Esophagus muscularis mucosa (tissue), 4 donors: ENCODE results near the gene PTCD1. TPM values are rescaled to one million over a fixed set of nuclear protein-coding genes. Genes with fewer than 3 reads are reported as not detected.

ENCODE experiments used
- DNase-seq: peaks from one replicate; pipeline ENCODE4 v3.0.0-alpha.2; 2017; ENCODE audit errors: extremely low spot score
- H3K27ac ChIP-seq, 4 donors: fragments of 200-600 bp; sonication (generic); replicated peaks in 1 of 4; 1 replicate in 3 of 4; 2 replicates in 1 of 4; pipeline ENCODE4 v1.5.1; 2016 to 2019; ENCODE audit warnings: mild to moderate bottlenecking in 1 of 4
- H3K27me3 ChIP-seq, 4 donors: fragments of 200-600 bp; sonication (generic); one replicate each; pipeline versions ENCODE4 v1.5.1 to v1.6.0; 2016 to 2019
- H3K36me3 ChIP-seq, 4 donors: fragments of 200-600 bp; sonication (generic); one replicate each; pipeline ENCODE4 v1.5.1; 2016 to 2019
- H3K4me1 ChIP-seq, 4 donors: fragments of 200-600 bp; sonication (generic); one replicate each; pipeline ENCODE4 v1.5.1; 2016 to 2019
- H3K4me3 ChIP-seq, 4 donors: fragments of 200-600 bp; sonication (generic); 1 replicate in 2 of 4; 2 replicates in 2 of 4; pipeline ENCODE4 v1.5.1; 2016 to 2019; ENCODE audit warnings: mild to moderate bottlenecking in 4 of 4, moderate library complexity in 1 of 4
- H3K9me3 ChIP-seq, 4 donors: fragments of 200-600 bp; sonication (generic); 1 replicate in 3 of 4; 2 replicates in 1 of 4; pipeline ENCODE4 v1.5.1; 2016 to 2019
- CTCF ChIP-seq, 3 experiments: fragments of 200-600 bp in 2 of 3; fragments of 450-650 bp in 1 of 3; sonication (generic) in 2 of 3; IDR thresholded peaks; one replicate each; pipeline ENCODE4 v1.5.1; 2017 to 2019; ENCODE audit warnings: antibody characterized with exemption in 3 of 3, mild to moderate bottlenecking in 2 of 3, moderate library complexity in 1 of 3
- EP300 ChIP-seq: sonication (generic); formaldehyde crosslinking; IDR thresholded peaks from one replicate; pipeline ENCODE4 v1.6.1; 2017; ENCODE audit warnings: antibody characterized with exemption
- POLR2A ChIP-seq: fragments of 450-650 bp; IDR thresholded peaks from one replicate; pipeline ENCODE4 v1.6.1; 2017; ENCODE audit warnings: antibody characterized with exemption, moderate library complexity, mild to moderate bottlenecking, low read depth
- POLR2AphosphoS5 ChIP-seq, 2 donors: sonication (generic); formaldehyde crosslinking; IDR thresholded peaks; one replicate each; pipeline ENCODE4 v1.6.1; 2017; ENCODE audit warnings: antibody characterized with exemption in 2 of 2
- WGBS: methylation state at CpG from one replicate; pipeline ENCODE4 v1.1.5; 2018; 5-methylcytosine and 5-hydroxymethylcytosine counted together
- intact Hi-C: fragments of 100-400 bp; cut with DNase I; formaldehyde crosslinking; loops from one replicate; pipeline ENCODE4 v1.15.1; 2023
- total RNA-seq, 4 donors: library from RNA; depleted of rRNA; stranded (reverse); fragments of >200 nt; gene quantifications; one replicate each; pipeline versions ENCODE4 v1.1.0 to v1.2.1, GENCODE V29; 2016

The PTCD1 gene
- total RNA-seq, 4 donors from 2014 or later: 5.3 to 10.2 (median 7.6) TPM

DNA sequence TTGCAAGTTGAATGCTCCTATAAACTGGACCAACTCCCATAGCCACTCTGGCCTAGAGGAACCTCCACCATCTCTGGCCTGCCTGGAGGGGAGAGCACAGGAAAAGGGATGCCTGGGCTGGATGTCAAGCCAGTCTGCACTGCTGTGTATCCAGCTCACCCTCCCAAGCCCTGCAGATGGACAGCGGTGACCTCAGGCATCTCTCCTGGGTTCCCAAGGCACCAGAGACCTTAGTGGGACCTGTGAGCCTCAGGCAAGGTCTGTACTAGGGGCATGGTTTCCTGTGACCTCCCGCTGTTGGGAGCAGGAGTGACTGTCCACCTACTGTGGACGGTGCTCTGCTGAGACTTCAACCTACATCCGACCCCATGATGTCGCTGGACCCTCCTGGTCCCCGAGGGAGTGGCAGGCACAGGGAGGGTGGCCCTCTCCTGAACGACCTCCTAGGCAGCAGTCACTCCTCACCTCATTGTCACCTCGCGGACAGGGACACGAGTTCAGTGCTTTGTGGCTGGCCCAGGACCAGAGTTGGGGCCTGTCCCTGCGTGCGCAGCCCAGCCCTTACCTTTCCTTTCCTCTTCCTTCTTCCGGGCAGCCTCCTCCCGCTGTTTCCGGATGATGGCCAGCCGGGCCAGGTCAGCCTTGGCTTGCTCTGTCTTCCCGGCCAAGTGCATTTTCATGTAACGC lies 41.2 kb downstream of the PTCD1 start:
- H3K36me3 ChIP-seq: peaks cover 52 to 89% (median 84%) of the 10 kb centered on the region in 4 donors
- no peaks in the 10 kb centered on the region for H3K9me3 ChIP-seq
- TF ChIP-seq EP300 (no peak), CTCF (IDR thresholded peaks at IDR 0.05) (no peak), POLR2AphosphoS5 (IDR thresholded peaks at IDR 0.05) (peak in 1 of 2 donors; percentile 41), POLR2A (no peak)
- intact Hi-C loops: no loop called here
- peaks cover 14 to 19% (median 17%) of the 10 kb centered on the region in 4 donors for H3K4me1 ChIP-seq
- no peak for DNase-seq
- 86% methylated on average over 16 of the region's 18 CpGs for WGBS
- H3K4me3 ChIP-seq: no peak overlapping the region
- no peaks in the 10 kb centered on the region for H3K27me3 ChIP-seq
- H3K27ac ChIP-seq: no peak overlapping the region

- H3K4me1 ChIP-seq: peaks cover 21 to 27% (median 24%) of the 10 kb centered on the region in 4 donors
- 77% methylated on average over 21 of the region's 21 CpGs for WGBS
- TF ChIP-seq CTCF (IDR thresholded peaks at IDR 0.05) (no peak), POLR2A (no peak), POLR2AphosphoS5 (IDR thresholded peaks at IDR 0.05) (no peak), EP300 (no peak)
- H3K36me3 ChIP-seq: peaks cover 45 to 87% (median 80%) of the 10 kb centered on the region in 4 donors
- intact Hi-C loops: no loop called here
- no peaks in the 10 kb centered on the region for H3K27me3 ChIP-seq
- no peak overlapping the region for H3K4me3 ChIP-seq
- DNase-seq: no peak
- H3K27ac ChIP-seq: no peak overlapping the region
- no peaks in the 10 kb centered on the region for H3K9me3 ChIP-seq
Observed at GRCh38 chr7:99396418-99397296, 41.9 kb downstream of the PTCD1 start.

DNA sequence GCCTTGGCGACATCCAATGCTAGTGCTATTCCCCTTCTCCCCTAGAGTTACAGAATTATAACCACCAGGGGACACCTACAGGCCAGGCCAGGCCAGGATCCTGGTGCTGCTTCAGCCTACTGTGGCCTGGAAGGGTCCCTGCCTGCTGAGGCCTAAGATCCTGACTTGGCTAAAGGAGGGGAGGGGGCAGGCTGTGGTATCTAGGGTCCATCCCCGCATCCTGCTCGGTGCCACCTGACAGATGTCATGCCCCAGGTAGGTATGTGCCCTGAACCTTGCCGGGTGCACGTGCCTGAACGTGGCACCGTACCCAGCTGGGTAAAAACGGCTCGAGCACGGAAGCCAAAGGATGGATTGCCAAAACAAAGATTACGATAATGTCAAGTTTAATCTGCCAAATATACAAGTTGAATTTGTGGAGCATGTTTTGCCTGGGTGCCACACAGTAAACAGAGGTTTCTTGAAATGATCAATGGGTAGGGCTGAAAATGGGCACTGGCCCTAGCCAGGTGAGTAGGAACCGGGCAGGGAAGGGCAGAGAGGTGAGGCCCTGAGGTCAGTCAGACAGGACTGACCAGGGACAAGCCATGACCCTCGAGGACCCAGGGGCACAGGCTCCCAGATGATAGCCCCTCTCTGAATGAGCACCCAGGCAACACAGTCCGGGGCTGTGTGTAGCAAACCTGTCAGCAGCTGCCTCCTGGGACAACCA lies 42.8 kb downstream of the PTCD1 start:
- Histone ChIP-seq H3K4me1 (peaks cover 21 to 27% (median 24%) of the 10 kb centered on the region in 4 donors), H3K36me3 (peaks cover 43 to 87% (median 80%) of the 10 kb centered on the region in 4 donors), H3K27me3 (no peaks in the 10 kb centered on the region), H3K27ac (no peak overlapping the region), H3K9me3 (no peaks in the 10 kb centered on the region), H3K4me3 (no peak overlapping the region)
- TF ChIP-seq EP300 (no peak), CTCF (IDR thresholded peaks at IDR 0.05) (no peak), POLR2A (no peak), POLR2AphosphoS5 (IDR thresholded peaks at IDR 0.05) (no peak)
- intact Hi-C loops: no loop called here
- no peak for DNase-seq
- WGBS: 81% methylated on average over 13 of the region's 14 CpGs

GRCh38 chr7:99394188-99394502 lies 44.5 kb downstream of the PTCD1 start:
- Histone ChIP-seq H3K27me3 (no peaks in the 10 kb centered on the region), H3K27ac (peak overlapping the region in 2 of 4 donors; percentile 81 to 85), H3K9me3 (no peaks in the 10 kb centered on the region), H3K4me3 (no peak overlapping the region), H3K36me3 (peaks cover 29 to 87% (median 80%) of the 10 kb centered on the region in 4 donors), H3K4me1 (peaks cover 21 to 27% (median 24%) of the 10 kb centered on the region in 4 donors)
- WGBS: 90% methylated on average over 3 of the region's 4 CpGs
- no peak for TF ChIP-seq POLR2AphosphoS5 (IDR thresholded peaks at IDR 0.05)
- no peak for TF ChIP-seq CTCF (IDR thresholded peaks at IDR 0.05)
- no peak for TF ChIP-seq POLR2A
- no peak for TF ChIP-seq EP300
- intact Hi-C loops: no loop called here
- DNase-seq: no peak
